HG02938 (cell line): ENCODE measurements around the gene MACROD2.

Experiments
- ATAC-seq: cut with Tn5 transposase; IDR thresholded peaks from one replicate; pipeline ENCODE4 v1.9.1; 2021; ENCODE audit warnings: mild to moderate bottlenecking, moderate library complexity; ENCODE audit not compliant: unreplicated experiment

The MACROD2 gene

DNA sequence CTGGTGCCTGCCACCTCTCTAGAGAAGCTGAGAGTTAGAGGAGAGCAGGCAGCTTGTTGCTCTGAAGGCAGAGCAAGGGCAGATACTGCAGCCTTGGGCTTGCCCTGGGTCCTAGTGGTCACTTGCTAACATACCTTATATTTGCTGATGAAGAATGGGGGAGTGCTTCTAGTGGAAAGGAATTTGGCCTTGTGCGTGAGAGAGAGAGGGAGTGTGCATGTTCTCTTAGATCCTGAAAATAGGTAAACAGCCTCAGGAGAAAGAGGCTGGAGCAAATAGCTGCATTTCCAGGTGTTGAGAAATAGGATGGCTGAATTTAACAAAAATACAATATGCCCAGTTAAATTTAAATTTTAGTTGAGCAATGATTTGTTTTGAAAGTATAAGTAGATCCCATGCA is 1066.6 kb downstream of the MACROD2 start:
- no peak for ATAC-seq

DNA sequence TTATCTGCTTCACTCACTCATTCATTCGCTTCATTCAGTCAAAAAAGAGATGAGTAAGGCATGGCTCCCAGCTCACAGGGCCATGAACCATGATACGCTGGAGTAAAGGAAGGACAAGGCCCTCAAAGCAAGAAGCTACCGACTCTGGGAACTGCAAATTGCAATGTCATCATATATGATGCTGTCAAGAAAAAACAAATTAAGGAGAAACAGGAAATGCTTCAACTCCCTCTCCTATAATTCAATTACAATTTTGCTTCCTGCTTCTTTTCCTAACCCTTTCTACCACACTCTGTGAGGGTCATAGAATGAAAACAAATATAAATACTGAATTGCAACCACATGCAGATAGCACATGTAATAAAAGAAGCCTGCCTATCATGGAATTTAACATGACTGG is 1067.8 kb downstream of the MACROD2 start:
- ATAC-seq: no peak

DNA sequence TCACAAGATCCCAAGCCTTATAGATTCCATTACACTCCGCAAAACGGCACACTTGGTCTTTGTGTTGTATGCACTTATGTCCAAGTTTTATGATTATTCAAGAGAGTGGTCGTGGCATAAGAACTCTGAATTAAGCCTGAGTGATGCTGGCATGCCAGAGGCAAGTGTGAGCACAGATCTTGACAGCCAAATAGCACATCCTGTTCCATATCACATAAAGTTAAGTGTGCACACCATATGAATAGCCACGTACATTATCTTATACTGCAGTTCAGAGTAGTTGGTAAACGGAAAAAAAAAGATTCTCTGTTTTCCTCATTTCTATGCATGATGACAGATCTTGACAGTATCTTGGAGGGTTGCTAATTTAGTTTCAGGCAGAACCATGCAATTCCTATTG is 1069.4 kb downstream of the MACROD2 start:
- ATAC-seq: no peak

DNA sequence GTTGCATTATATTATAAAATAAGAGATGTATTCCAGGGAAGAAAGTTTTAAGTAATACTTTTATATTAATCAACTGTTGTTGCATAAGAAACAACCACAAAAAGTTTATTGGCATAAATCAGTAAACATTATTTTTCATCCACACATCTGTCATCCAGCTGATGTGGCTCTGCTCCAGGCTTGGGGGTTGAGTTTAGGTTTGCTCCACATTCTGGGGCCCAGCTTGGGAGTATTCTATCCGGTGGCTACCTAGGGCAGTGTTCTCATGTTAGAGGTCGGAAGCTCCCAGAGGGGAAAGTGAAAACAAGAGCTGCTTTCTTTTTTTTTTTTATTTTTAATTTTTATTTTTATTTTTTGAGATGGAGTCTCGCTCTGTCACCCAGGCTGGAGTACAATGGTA is 1070.5 kb downstream of the MACROD2 start:
- no peak for ATAC-seq

DNA sequence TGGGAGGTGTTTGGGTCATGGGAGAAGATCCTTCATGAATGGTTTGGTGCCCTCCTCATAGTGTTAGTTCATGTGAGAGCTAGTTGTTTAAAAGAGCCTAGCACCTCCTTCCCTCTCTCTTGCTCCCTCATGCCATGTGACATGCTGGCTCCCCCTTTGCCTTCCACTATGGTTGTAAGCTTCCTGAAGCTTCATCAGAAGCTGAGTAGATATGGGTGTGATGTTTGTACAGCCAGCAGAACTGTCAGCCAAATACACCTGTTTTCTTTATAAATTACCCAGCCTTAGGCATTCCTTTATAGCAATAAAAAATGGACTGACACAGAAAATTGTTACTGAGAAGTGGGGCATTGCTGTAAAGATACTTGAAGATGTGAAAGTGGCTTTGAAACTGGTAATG is 1073.2 kb downstream of the MACROD2 start:
- ATAC-seq: no peak

DNA sequence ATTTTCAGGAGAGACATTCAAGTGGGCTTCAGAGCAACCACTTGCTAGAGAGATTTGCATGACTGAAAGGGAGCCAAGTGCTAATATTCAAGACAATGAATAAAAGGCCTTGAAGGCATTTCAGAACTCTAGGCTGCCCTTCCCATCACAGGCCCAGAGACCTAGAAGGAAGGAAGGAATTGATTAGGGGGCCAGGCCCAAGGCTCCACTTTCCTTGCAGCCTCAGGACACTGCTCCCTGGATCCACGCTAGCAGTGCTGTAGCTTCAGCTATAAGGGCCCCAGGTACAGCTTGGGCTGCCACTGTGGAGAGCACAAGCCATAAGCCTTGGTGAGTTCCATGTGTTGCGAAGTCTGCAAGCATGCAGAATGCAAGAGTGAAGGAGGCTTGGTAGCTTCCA is 1074.0 kb downstream of the MACROD2 start:
- no peak for ATAC-seq

DNA sequence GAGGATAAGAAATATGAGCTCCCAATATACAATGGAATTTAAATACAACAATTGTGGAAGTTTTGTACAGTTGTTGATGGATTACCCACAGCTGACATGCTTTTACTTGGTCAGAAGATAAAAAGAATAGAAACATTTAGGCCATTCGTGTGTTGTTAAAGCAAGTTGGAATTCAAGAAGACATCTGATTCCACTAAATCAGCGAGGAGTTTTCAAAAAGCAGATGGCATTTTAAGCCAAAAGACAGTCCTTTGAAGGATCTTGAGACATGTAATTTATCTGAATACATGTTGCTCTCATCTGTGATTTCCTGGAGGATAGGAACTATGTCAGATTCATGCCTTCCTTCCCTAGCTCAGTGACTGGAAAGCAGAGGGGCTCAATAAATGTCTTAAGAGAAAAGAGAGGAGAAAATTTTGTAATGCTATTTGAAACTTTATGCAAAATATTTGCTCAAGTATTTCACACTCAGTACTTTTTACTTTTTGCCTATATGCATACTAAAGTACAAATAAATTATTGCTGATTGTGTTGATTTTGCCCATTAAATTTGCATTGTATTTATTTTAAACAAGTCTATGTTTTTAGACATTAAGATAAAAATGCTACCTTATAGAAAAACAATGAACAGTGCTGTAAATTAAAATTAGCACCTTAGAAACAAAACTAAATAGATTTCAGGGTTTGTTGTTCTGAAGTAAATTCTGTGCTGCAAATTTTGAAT is 1075.9 kb downstream of the MACROD2 start:
- ATAC-seq: no peak

DNA sequence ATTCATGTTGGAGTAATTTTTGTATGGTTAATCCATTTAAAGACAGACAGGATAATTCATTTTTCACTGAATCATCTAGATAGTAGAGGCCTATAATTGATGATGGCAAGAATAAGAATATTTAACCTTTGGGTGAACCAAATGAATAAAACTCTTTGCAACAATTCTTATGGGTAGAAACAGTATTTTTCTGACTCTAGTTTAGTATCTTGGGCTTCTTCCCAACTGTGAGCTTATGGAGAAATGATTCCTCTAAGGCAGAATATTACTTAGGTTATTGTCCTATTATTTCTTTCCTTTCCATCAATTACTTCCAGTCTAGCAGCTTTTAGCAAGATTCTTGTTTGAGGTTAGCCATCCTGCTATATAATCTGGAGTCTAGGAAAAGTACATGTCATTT is 1077.0 kb downstream of the MACROD2 start:
- ATAC-seq: no peak

DNA sequence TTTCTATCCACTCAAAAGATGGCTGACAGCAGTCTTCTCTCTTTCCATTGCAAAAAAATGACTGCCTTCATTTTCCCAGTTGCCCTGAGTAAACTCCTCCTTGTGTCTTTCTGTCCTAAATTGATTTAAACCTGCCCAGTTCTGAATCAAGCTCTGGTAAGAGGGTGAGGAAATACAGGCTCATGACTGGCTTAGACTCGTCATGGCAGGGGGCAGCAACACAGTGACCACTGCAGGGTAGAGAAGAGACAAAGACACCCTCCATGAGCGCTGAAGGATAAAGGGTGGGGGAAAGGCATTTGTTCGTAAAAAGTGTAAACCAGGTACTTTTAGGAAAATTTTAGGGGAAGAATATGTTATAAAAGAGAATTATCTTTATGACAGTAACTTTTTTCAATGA is 1080.3 kb downstream of the MACROD2 start:
- ATAC-seq: no peak

DNA sequence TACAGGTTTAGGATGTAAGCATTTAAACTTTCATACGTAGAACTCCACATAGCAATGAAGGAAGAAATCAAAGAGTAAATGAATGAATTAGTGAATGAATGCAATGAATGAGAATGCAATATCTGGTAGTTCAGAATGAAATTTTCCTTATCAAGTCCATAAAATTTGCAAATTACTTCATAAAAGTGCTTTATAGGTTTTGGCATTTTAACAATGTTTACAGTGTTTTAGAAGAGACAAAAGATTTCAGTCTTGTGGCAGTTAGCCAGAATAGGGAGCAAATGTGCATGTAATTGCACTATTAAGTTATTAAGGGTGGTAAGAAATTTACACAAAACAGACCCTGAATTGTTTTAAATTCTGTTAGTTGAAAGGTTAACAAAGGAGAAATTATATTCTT is 1081.5 kb downstream of the MACROD2 start:
- no peak for ATAC-seq

DNA sequence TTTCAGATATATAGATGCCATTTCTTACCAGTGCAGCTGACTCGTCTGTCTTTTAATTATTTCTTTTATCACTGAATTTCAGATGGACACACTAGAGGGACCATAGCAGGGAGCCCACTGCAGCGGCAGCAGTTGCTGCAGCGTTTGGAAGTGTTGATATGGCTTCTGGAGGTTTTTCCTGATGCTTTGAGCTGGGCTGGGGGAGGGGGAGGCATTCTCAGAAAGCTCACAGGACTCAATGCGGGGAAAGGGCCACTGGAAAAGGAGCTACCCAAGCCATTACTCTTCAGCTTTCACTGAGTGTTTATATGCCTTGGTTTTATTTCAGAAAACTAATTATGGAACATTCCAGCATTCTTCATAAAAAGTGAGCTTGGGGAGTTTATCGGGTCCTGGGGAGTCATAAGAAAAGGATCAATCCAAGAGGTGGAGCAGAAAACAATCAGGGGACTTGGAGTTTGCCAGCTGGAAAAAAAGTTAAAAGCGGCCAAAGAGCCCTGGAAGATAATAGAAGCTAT is 1082.5 kb downstream of the MACROD2 start:
- ATAC-seq: no peak

DNA sequence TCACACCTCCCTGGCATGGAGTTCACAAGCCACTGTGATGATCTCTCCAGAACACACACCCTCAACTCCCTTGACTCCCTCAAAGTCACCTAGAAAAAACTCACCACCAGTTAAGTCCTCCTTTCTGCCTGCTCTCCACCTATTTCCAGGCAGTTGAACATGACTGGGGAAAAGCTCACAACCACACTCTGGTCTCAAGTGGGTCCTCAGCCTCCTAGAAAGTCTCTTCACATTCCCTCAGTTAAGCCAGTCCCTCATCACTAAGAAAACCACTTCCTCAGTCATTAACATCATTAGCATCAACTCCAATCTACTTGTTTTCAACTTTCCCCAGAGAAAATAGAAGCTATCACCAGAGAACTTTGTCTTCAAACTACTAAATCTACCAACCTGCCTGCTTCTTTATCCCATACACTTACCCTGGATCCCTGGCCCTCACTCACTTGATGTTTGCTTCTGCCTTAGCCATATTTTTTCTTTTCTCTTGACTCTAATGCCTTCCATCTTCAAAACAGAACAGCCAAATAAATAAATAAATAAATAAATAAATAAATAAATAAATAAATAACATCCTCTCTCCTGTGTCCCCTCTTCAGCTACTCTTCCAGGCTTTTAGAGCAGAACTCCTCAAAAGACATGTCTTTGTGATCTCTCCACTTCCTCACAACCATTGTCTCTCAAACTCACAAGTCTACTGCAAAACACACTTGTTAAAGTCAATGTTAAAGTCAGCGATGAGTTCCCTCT is 1084.5 kb downstream of the MACROD2 start:
- no peak for ATAC-seq

DNA sequence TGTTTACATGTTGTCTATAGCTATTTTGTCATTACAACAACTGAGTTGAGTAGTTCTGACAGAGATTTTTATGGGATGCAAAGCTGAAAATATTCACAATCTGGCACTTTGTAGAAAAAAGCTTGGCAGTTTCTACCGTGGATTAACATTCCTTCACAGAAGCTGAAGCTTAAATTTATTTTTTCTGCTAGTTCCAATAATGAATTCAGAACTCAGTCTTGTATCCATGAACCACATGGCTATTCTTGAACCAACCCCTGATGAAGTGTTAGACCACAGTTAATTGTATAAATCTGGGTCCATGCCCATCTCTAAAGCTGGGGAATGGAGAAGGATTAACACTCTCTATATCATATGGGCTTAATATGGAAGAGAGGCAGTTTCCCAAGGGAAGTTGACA is 1085.9 kb downstream of the MACROD2 start:
- no peak for ATAC-seq

DNA sequence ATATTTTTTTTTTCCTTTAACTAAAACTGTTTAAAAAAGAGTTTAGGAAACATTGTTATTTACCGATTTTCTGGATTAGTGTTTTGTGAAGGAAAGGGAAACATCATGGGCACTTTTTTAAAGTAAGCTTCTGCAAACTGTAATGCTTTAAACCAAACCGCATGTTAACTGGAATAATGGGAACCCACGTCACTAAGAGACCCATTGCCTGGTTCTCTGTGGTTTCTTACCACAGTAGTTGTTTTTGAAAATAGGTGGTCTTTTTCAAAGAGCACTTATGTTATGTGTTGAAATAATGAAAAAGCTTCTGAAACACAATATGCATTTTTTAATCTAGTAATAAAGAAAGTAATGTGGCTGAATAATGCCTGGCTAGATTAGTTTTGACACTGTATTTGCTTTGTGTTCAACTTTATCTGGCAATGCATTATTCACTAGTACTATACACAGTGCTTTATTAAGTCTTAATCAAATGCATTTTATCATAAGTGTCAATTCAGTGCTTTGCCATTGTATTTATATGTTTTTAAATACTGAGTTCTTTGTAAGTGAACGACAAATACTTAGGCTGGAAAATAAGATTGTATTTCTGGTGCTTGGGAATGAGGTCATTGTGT is 1096.2 kb downstream of the MACROD2 start:
- ATAC-seq: no peak

DNA sequence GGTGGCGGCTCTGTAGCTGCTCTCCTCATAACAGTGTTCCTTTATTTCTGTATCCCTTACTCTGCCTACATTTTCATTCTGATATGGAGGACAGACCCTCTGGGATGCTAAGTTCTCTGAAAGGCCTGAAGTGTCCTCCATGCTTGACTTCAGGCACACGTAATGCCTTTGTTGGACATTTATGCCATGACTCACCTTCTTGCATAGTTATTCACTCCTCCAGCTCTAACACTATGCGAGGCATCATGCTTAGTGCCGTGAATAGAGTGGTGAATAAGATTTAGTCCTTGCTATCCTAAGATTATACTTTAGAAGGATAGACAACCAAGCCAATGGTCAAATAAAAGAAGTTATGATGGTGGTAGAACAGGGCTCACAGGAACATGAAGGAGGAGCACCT is 1103.0 kb downstream of the MACROD2 start:
- ATAC-seq: no peak

DNA sequence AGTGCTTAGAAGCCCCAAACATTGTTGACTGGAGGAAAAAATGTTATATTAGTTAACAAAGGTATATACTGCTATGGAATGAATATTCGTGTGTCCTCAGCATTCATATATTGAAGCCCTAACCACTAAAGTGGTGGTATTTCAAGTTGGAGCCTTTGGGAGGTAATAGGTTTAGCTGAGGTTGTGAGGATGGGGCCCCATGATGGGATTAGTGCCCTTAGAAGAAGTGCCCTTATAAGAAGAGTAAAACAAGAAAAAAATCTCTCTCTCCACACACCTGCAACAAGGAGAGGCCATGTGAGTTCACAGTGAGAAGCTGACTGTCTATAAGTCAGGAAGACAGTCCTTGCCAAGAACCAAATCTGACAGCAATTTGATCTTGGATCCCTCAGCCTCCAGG is 1103.8 kb downstream of the MACROD2 start:
- ATAC-seq: no peak

DNA sequence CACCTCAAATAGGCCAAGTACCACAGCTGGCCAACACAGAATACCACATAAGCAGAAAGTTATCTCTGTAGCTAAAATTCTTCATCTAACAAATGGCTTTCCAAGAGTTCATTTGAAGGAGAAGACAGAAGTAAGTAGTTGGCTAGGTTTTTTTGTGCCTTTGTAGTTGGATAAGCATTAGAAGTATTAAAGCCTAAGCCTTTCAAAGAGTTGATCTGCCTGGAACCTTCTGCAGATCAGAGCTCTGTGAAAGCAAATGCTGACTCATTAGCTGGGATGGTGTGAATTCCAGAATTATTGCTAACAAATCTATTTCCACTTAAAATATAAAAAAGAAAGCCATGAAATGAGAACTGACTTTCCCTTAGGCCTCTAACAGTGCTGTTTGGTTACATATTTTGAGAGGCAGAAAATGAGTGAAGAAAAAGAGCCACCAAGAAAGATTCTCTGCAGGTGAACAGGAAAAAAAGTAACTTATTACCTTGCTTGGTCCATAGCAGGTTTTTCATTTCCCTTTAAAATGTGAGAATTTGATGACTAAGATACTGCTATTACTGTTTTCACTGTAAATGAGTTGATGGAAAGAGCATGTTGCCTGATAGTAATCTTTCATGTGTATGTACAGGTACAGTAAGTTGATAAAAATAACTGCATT is 1105.3 kb downstream of the MACROD2 start:
- peak; percentile 65 for ATAC-seq

DNA sequence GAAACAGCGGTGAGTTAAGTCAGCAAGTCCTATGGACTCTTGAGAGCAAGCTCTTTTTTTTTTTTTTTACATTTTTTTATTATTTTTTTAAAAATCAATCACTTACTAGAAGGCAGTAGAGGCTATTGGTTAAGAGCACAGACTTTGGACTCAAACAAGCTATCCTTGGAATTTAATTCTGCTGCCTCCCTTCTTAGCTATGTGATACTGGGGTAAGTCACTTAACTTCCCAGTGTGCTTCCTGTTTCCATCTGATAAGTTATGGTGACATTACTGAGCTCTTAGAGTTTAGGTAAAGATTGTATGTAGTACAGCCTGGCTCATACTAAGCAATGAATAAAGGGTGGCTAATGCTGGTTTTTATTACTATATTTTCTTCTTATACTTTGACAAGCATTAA is 1112.6 kb downstream of the MACROD2 start:
- ATAC-seq: no peak

DNA sequence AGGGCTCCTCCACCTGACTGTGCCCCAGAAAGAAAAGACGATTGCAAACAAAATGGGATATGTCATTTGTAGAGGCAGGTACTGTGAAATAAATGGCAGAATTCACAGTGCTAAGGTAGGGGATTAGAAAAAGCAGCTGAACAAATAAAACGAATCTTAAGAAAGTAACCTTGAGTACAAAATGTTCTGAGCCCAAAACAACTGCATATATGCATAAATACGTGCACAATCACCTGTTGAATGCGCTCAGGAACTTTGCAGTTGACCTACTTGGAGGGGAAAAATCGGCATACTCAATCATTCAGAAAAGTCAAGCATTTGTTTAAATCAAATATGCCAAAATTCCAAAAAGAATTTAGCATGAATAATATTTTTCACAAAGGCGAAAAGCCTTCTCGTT is 1114.2 kb downstream of the MACROD2 start:
- no peak for ATAC-seq

DNA sequence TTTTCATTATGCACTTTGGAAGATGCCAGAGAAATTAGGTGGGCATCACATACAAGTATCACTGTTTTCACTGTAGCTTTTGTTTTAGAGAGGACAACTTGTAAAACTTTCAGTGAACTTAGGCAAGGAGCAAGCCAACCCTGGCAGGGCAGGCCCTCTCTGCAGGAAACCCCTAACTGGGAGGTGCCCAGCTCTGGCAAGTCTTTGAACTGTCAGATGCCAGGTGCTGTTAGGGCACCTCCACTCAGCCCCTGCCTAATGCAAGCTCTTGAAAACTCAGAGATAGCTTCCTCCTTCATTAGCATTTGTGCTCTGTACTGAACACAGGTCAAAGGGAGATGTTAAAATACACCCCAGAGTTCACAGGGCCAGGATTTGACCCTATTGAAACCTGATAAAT is 1116.3 kb downstream of the MACROD2 start:
- no peak for ATAC-seq

DNA sequence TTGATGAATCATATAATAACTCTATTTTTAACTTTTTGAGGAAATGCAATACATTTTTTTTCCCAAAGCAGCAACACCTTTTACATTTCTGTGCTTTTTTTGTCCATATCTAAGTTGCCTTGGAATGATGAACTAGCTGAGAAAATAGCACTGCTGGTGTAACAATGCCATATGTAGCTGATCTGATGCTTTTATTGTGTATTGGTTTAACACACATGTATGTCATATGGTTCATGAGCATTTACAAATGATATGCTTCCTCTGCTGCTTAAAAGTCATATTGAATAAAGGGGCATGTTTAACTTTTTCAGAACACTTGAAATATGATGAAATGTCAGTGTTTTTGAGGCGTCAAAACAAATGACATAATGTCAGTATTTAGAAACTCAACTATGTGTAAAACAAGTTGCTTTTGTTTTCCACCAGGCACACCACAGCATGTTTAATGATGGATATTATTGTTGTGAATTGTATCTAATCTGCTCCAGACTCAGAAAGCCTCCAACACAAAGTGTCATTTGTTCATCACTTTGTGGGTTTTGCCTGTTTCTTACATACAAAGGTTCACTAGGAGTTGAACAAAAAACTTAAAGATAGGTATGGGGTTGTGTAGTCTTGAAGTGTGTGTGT is 1117.9 kb downstream of the MACROD2 start:
- ATAC-seq: no peak
